Kidney glomerular epithelial cell (primary cell): ENCODE data around the gene SETD3.
"Not testable (repeated sequence)": the region's sequence is repeated elsewhere in the genome, so short reads cannot be mapped to it uniquely, and the experiment has no call there.

ENCODE experiments used
- DNase-seq: peaks from one replicate; lab custom pipeline; 2025; lab: John Stamatoyannopoulos, UW

The SETD3 gene

GRCh38 chr14:99360774-99361595 lies 119.7 kb downstream of the SETD3 start:
- DNase-seq: no peak

DNA sequence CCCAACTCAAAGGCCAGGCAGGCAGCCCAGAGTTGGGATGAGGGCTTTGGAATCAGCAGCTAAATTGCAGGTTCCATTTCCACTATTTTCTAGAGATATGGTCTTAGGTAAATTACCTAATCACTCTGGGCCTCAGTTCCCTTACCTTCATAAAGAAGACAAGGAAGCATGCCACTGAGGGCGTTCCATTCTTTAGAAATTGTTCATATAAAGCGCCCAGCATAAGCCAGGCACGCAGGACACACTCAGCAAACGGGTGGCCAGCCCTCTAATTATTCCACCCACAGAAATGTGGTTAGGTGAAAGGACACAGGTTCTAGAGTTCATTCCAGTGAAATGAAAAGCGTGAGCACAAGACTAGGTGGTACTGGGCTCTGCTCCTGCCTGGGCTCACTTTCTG lies 120.8 kb downstream of the SETD3 start:
- DNase-seq: no peak

DNA sequence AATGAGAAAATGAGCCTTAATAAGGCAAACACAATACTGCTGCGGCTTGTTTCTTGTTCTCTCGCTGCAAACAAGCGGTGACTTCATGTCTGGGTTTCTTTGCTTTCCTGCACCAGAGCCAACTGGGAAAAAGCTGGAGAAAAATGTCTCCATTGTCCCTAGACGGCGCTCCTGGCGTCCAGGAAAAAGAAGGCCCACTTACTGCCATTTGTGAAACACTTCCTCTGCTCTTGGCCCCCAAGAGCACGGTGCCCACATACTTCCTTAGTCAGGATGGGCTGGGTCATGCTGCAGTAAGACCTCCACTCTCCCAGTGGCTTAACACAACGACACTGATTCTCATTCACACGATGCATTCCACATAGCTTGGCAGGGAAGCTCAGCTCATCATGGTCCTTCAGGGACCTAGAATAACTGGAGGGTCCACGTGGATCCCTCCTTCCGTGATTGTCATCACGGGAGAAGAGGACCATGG lies 122.7 kb downstream of the SETD3 start:
- no peak for DNase-seq

DNA sequence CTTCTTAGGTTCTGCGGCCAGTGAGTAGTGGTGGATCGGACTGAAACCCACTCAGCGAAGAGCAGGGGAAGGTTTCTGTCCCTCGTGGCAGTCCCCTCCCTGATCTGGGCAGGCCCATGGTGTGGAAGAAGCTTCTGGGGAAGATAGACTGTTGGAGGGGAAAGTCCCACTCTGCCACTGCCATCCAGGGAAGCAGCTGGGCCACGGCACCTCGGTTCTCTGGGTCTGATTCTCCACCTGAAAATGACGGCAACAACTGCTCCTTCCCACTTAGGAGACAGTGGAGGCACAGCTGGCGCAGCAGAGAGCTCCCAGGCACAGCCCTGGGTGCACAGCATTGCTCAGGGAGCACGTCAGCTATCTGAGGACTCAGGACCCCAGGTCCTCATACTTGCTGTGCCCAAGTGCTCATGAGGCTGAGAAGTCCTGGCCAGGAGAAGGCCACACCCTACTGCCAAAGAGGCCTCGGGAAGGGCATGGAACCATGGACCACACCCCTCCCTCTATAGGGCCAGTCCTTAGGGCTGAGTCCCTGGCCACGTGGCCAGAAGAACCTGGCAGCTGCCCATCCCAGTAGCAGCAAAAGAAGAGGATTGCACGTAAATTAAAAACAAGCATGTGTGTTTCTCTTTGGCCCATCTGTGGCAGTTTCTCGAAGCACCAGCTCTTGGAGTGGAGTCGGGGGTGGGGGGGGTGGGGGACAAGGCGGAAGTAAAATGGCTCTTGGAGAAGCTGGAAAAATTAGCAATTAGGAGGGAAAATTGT lies 123.3 kb downstream of the SETD3 start:
- no peak for DNase-seq

- no peak for DNase-seq
Observed at GRCh38 chr14:99356031-99356608, 124.5 kb downstream of the SETD3 start.

DNA sequence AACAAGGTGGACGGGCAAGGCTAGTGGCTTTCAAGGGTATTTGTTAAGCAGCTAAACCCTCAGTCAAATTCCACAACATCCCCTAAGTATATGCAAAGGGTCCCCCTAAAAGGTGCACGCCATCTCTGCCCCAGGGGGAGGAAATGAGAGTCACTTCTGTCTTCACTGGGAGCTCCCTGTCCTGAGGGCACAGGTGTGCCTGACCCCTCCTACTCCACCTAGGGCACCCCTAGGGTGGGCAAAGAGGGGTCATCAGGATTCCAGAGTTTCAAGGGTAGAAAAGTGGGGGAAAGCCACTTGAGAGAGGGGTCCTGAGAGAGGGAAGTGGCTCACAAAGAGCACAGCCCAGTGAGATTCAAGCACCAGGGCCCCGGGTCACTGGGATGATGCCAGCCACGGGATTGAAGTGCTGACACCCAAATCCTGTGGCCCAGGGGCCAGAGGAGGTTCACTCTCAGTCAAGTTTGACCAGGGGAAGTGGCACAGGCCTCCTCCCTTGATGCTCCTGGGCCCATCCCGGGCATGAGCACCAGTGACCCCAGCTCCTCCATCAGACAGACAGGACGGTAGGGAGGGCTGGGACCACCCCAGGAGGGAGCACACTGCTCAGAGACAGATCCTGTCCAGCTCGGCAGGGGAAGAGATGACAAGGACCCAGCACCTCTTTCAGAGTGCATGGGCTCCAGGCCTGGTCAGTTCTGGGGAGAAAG lies 126.3 kb downstream of the SETD3 start:
- DNase-seq: no peak

GRCh38 chr14:99352688-99353280 lies 127.9 kb downstream of the SETD3 start:
- no peak for DNase-seq

GRCh38 chr14:99351166-99352007 lies 129.3 kb downstream of the SETD3 start:
- DNase-seq: no peak

- DNase-seq: no peak
Observed at GRCh38 chr14:99350751-99351150, 129.9 kb downstream of the SETD3 start.

- no peak for DNase-seq
Observed at GRCh38 chr14:99349721-99350495, 130.8 kb downstream of the SETD3 start.

DNA sequence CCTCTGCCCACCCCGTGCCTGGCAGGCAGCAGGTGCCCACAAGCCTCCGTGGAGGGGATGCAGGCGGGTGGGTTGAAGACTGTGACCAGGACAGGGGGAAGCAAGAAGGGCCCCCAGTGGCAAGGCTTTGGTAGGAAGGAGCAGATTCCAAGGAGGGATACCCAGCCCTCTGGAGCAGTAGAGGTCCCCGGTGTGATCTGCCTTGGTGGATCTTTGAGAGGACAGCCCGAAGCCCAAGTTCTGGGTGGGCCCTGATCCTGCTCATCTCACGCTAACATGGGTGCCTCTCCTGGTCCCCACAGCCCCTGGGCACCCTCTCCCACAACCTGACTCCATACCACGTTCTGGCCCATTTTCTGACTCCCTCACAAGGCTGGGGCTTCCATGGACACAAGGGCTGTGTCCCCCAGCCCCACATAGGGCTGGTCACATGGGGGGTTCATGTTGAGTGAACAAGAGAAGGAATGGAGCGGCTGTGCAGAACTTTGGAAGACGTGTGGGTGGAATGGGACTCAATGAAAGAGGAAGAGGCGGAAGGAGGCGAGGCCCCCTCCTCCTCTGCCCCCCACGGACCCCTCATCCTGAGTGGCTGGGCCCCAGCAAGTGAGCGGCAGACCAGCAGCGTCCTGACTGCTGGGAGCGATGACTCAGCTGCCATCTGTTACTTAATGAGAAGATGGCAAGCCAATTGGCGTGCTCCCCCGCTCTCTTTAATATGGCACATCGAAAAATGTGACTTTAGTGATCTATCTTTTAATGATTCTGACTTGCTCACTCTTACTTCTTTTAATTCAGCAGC lies 131.6 kb downstream of the SETD3 start:
- no peak for DNase-seq

DNA sequence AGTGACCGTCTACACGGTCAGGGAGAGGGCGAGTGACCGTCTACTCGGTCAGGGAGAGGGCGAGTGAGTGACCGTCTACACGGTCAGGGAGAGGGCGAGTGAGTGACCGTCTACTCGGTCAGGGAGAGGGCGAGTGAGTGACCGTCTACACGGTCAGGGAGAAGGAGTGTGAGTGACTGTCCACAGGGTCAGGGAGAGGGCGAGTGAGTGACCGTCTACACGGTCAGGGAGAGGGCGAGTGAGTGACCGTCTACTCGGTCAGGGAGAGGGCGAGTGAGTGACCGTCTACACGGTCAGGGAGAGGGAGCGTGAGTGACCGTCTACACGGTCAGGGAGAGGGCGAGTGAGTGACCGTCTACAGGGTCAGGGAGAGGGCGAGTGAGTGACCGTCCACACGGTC lies 132.4 kb downstream of the SETD3 start:
- not testable (repeated sequence) for DNase-seq
